Effector memory CD8-positive, alpha-beta T cell (primary cell): ENCODE results near the gene EIF5A.

Source experiments
- ATAC-seq: fragments of 150-1000 bp; cut with Tn5 transposase; replicated peaks from 2 replicates; pipeline ENCODE4 v1.10.0; 2021; ENCODE audit warnings: mild to moderate bottlenecking, moderate library complexity
- DNase-seq, 3 experiments: peaks; one replicate each; pipeline ENCODE4 v3.0.0; 2021
- H3K27ac Mint-ChIP-seq, 2 donors: one replicate each; pipeline ENCODE4 v1.8.0; 2022; ENCODE audit warnings: mild to moderate bottlenecking in 2 of 2, mixed read lengths in 2 of 2, moderate library complexity in 2 of 2
- H3K27me3 Mint-ChIP-seq, 2 donors: one replicate each; pipeline ENCODE4 v1.8.0; 2022; ENCODE audit warnings: mixed read lengths in 2 of 2
- H3K36me3 Mint-ChIP-seq: one replicate; pipeline ENCODE4 v1.8.0; 2022; ENCODE audit warnings: mild to moderate bottlenecking, moderate library complexity, mixed read lengths; ENCODE audit not compliant: insufficient read depth
- H3K4me1 Mint-ChIP-seq, 2 donors: one replicate each; pipeline ENCODE4 v1.8.0; 2022; ENCODE audit warnings: low read depth in 2 of 2, mixed read lengths in 2 of 2
- H3K4me3 Mint-ChIP-seq, 2 donors: one replicate each; pipeline ENCODE4 v1.8.0; 2022; ENCODE audit warnings: mild to moderate bottlenecking in 2 of 2, mixed read lengths in 2 of 2, moderate library complexity in 2 of 2
- H3K9me3 Mint-ChIP-seq, 2 donors: one replicate each; pipeline ENCODE4 v1.8.0; 2022; ENCODE audit warnings: mixed read lengths in 2 of 2

The EIF5A gene

DNA sequence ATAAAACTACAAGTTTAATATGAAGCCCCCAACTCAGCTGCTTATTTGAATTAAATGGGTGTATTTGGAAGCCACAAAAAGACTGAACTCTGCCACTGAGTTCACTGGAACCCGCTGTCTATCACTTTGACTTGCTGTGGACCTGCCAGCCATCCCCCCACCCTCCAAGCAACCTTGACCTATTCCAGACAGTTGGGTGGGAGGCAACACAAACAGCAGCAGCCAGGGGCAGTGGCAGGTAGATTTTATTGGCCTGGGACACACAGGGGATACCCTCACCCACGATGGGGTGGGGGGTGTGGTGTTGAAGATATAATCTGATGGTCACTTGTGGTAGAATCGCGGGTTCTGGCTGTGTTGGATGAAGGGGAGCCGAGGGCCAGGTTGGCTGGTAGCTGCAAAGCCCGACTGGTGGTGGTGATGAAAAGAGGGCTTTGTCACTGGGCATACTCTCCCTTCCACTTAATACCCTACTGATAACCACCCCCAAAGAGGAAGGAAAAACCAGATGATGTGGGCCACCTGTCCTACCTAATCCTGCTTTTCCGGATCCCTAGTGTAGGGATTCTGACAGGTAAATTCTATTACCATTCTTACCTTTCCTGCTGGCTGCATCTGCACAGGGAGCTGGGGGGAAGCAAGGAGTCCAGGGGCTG is 5.1 kb downstream of the EIF5A start:
- H3K36me3 Mint-ChIP-seq, result peaks cover 81% of the 10 kb centered on the region

DNA sequence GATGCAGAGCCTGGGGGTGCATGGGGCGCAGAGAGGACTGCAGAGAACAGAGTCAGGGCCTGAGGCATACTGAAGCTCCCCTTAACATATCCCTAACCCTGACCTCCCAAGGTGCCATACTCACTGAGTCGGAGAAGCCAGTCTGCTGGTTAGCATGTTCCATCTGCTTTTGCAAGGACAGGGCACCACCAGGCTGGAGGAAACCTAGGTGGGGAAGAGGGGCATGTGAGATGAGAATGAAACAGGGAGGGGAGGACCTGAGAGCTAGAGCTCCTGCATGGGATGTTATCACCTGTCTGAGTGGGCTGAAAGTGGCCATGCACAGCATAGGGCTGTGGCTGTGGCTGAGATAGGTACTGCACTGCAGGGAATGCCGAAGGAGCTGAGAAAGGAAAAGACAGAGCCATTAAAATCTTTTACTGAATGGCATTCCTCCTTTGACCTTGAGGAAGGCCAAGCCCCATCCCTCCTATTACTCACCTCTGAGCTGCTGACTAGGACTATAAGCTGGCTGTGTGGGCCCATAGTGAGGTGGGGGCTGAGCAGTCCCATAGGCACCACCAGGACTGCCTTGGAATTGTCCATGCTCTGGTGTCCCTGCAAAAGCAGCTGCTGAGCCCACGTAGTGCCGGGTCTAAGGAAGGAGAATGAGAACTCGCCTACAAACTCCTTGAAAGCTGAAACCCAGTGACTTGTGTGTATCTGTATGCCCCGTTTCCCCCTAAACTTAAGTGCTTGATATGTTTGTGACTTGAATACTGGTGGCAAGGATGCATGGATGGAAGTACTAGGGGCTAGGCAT is 5.9 kb downstream of the EIF5A start:
- DNase-seq (no peak), ATAC-seq (no peak)
- no peaks in the 10 kb centered on the region for H3K27me3 Mint-ChIP-seq
- H3K4me1 Mint-ChIP-seq, result peaks cover 57 to 65% of the 10 kb centered on the region in 2 donors
- no peaks in the 10 kb centered on the region for H3K9me3 Mint-ChIP-seq
- peak overlapping the region; percentile 96 for H3K27ac Mint-ChIP-seq
- peaks cover 78% of the 10 kb centered on the region for H3K36me3 Mint-ChIP-seq
- peak overlapping the region; percentile 33 to 90 for H3K4me3 Mint-ChIP-seq

More for the DNA sequence above, 5.1 kb downstream of the EIF5A start:
- no peaks in the 10 kb centered on the region for H3K27me3 Mint-ChIP-seq
- peak overlapping the region; percentile 96 for H3K27ac Mint-ChIP-seq
- DNase-seq, result no peak
- no peak for ATAC-seq
- peaks cover 57 to 65% of the 10 kb centered on the region in 2 donors for H3K4me1 Mint-ChIP-seq
- H3K9me3 Mint-ChIP-seq, result no peaks in the 10 kb centered on the region
- H3K4me3 Mint-ChIP-seq, result peak overlapping the region; percentile 13 to 90

DNA sequence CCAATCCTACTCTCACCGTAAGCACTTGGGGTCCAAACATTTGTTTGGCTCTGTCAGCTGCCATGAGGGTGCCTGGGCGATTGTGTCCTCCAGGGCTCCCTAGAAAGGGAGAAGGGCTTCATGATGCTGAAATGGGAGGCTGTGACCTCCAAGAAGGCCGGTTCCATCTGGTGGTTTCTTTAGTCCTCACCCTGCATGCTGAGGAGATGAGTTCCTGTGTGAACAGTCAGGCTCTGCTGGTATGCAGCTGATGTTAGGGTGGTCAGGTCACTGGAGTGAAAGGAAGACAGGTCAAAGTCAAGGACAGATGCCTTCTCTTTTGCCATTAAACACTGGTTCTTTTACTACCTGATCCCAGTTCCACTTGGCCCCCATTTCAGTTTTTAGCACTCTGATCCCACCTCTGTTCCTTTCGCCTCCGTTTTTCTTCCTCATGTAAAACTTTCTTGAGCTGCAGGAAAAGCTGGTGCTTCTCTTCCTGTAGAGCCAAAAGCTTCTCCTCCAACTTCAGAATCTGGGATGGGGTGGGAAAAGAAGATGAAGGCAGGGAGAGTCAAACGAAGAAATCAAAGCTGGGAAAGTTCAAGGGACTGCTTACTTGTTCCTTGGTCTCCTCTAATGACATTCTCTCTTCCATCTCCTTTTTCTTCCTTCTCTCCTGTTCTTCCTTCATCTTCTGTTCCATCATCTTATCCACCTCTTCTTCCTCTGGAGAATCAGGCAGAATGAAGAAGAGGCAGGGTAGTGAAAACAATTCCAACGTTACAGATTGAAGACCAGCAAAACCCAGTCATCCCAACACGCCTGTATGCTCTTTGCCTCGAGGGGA is 6.7 kb downstream of the EIF5A start:
- H3K36me3 Mint-ChIP-seq, result peaks cover 70% of the 10 kb centered on the region

DNA sequence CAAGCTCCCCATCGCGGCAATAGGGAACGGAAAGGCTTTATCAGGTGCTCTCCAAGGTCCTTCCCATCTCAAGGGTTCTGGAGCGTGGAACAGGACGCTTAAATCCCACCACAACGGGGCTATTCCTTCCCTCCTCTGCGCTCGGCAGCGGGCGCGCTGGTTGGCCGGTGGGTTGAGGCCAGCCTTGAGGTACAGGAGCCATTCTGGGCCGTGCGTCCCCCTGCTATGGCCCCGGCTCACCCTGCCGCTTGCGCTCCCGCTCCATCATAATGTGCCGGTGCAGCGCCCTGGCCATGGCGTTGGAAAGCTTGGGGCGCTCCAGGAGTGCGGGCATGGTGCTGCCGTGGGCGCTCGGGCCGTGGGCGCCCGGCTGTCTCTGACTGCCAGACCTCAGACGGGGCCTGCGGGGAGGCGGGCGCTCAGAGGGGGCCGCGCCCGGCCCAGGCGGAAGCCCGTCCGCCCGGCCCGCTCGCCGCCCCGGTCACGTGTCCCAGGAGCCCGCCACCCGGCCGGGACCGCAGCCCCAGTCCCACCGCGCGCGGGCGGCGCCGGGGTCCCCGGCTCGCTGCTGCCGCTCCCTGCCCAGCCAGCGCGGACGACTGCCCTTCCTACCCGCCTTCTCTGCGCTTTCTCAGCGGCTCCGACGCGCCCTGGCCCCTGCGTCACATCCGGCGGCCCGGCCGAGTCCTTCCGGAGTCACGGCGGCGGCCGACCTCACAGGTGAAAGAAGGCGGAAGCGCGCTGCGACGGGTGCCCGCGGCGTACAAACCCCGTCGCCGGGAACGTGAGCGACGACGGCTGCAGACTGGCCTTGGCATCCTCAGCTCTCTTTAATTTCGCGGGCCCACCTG is 7.5 kb downstream of the EIF5A start, which contains the start of gene GPS2:
GPS2 (minus strand) TSS at position 642 of the 851 bp plus-strand sequence; CDS start at position 334, 308 bp downstream.
- Mint-ChIP-seq H3K4me1 (peaks cover 44 to 51% of the 10 kb centered on the region in 2 donors), H3K27ac (peak within 1 kb of the TSS; percentile 96), H3K36me3 (peaks cover 62% of the 10 kb centered on the region), H3K4me3 (peak within 1 kb of the TSS; percentile 90 to 93), H3K27me3 (no peaks in the 10 kb centered on the region), H3K9me3 (no peaks in the 10 kb centered on the region)
- DNase-seq, result peak; percentile 93 to 95 (median 93)
- peak; percentile 91 for ATAC-seq

More for the DNA sequence above, 6.7 kb downstream of the EIF5A start:
- ATAC-seq (no peak), DNase-seq (no peak)
- H3K27me3 Mint-ChIP-seq, result no peaks in the 10 kb centered on the region
- peaks cover 51 to 59% of the 10 kb centered on the region in 2 donors for H3K4me1 Mint-ChIP-seq
- H3K9me3 Mint-ChIP-seq, result no peaks in the 10 kb centered on the region
- peak overlapping the region; percentile 96 for H3K27ac Mint-ChIP-seq
- H3K4me3 Mint-ChIP-seq, result peak overlapping the region; percentile 90 to 93

DNA sequence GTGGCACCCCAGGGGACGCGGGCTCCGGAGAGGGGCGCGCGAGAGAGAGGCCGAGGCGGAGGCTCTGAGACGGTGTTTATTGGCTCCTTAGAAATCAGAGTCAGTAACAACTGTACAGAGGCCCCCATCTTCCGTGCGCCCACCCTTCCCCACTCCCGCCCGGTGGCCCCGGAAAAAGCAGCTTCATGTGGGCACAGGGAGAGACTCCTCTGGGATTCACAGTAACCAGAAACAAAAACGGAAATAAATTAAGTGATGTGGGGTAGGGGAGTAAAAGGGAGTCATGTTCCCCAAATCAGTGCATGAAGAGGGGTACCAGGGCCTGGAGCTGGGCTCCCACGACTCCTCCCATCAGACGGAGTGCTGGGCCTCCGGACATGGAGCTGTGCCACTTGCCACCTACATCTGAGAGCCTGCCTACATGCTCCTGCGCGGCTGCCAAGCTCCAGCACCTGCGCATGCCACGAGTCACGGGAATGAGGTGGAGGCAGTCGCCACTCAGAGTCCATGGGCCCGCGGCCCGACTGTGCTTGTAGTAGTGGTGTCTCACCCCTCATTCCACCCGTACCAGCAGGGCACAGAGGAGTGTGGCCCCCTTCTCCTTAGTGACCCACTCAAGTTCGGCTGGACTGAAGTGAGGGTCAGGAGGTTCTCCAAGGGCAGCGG is 8.3 kb downstream of the EIF5A start:
- peak overlapping the region; percentile 96 for H3K27ac Mint-ChIP-seq
- ATAC-seq (no peak), DNase-seq (no peak)
- H3K27me3 Mint-ChIP-seq, result no peaks in the 10 kb centered on the region
- H3K9me3 Mint-ChIP-seq, result no peaks in the 10 kb centered on the region
- peaks cover 37 to 43% of the 10 kb centered on the region in 2 donors for H3K4me1 Mint-ChIP-seq
- H3K4me3 Mint-ChIP-seq, result peak overlapping the region; percentile 90 to 93
- H3K36me3 Mint-ChIP-seq, result peaks cover 60% of the 10 kb centered on the region

DNA sequence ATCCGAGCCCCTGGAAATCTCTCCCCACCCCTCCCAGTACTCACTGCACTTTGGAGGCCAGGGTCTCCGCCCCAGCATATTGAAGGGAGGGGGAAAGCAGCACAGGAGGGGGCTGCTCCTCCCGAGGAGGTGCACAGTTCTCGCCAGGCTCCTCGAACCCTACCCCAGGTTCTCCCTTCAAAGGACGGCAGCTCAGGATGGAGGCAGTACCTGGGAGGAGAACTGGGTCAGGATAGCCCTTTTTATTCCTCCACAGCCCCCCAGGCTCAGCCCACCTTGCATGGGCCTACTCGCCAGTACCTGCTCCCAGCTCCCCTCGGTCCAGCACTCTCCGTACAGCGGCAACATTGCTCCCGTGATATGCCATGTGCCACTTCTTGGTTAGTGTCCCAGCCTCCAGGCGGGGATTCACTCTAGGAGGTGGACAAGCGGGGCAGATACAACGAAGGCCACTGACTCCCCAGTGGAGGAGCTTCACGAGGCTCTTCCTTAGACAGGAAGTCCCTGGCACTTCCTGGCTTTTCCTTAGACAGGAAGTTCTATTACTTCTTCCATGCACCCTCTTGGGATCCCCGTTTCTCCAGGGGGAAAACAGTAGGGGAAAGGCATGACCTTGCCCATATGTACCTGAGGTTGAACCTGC is 9.9 kb downstream of the EIF5A start:
- no peak for ATAC-seq
- Mint-ChIP-seq H3K27me3 (no peaks in the 10 kb centered on the region), H3K27ac (peak overlapping the region in 1 of 2 donors; percentile 85), H3K36me3 (peaks cover 55% of the 10 kb centered on the region), H3K9me3 (no peaks in the 10 kb centered on the region), H3K4me1 (peaks cover 26 to 34% of the 10 kb centered on the region in 2 donors), H3K4me3 (peak overlapping the region in 1 of 2 donors; percentile 65)
- DNase-seq, result no peak

DNA sequence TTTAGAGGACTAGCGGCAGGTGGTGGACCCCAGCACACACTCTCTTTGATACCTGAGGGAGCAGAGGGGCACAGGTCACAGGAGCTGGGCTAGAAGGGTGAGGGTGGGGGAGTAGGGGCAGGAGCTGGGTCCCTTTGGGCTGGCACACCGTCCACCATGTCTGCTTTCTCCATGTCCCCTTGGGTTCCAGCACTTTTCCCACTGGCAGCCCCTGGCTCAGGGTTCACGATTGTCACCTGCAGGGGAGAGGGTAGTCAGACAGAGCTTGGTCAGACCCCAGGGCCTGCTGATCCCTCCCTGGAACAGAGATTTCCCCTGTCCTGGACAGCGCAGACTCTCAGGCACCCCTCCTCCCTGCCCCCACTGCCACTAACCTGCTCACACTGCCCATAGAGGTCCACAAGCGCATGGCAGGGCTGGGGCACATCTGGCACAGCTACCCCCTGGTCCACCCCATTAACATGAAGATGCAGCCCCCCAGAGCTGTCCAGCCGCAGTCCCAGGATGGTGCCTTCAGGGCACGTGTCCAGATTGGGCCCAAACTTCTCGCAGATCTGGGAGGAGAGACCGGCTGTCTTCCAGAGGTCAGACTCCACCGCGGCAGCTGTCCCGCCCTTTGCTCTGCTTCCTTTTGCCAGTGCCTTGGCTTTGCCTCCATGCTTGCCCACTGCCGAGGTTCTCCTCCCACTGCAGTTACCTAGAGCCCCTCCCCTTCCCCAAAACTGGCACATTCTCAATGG is 10.9 kb downstream of the EIF5A start:
- peak overlapping the region in 1 of 2 donors; percentile 85 for H3K27ac Mint-ChIP-seq
- H3K4me1 Mint-ChIP-seq, result peaks cover 18 to 24% of the 10 kb centered on the region in 2 donors
- H3K9me3 Mint-ChIP-seq, result no peaks in the 10 kb centered on the region
- H3K36me3 Mint-ChIP-seq, result peaks cover 45% of the 10 kb centered on the region
- H3K27me3 Mint-ChIP-seq, result no peaks in the 10 kb centered on the region
- no peak overlapping the region for H3K4me3 Mint-ChIP-seq
- no peak for DNase-seq
- no peak for ATAC-seq

DNA sequence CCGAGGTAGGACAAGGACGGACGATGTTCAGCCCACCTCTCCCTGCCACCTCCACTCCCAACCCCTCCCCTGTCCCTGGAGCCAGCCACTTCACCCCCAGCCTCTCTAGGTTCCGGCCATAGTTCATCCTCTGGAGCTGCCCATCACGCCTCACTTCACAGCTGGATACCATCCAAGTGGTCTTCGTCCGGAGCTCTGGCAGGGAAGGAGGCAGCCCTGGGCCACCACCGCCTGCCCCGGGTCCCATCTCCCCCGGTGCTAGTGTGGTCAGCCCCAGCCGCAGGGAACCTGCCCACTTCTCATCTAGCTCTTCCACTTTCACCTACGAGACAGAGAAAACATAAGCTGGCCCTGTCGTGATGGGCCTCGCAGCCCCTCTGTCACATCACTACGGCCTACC is 14.0 kb downstream of the EIF5A start:
- DNase-seq (no peak), ATAC-seq (no peak)
- H3K9me3 Mint-ChIP-seq, result no peaks in the 10 kb centered on the region
- H3K36me3 Mint-ChIP-seq, result peaks cover 21% of the 10 kb centered on the region
- no peaks in the 10 kb centered on the region for H3K27me3 Mint-ChIP-seq
- peaks cover 5 to 6% of the 10 kb centered on the region in 2 donors for H3K4me1 Mint-ChIP-seq
- no peak overlapping the region for H3K27ac Mint-ChIP-seq
- H3K4me3 Mint-ChIP-seq, result no peak overlapping the region

DNA sequence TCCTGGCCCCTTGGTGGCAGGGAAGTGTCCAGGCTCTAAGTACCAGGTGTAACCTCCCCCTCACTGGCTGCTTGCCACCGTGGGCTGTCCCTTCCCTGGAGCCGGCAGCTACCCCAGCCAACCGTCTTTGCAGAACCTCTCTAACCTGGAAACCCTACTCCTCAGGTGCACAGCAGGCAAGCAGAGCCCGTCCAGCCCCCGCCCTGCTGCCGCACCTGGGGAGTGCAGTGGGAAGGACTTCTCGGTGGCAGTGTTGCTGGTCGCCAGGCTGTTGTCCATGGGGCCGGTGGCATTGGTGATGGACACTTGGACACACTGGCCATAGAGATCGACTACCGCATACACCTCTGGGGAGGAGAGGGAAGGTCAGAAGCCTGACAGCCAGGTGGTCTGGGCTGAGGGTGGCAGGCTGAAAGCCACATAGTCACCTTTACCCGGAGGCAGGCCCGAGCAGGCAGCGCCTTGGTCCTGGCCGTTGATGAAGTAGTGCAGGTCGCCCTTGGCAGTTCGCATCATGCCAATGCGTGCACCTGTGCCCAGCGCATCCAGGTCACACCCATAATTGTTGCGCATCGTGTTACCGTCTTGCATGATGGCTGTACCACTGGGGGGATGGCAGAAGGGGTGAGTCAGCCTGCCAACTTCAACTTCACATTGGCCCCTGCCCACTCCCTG is 15.2 kb downstream of the EIF5A start:
- H3K4me3 Mint-ChIP-seq, result no peak overlapping the region
- no peak for DNase-seq
- no peaks in the 10 kb centered on the region for H3K27me3 Mint-ChIP-seq
- H3K4me1 Mint-ChIP-seq, result peaks cover 5 to 7% of the 10 kb centered on the region in 2 donors
- no peak overlapping the region for H3K27ac Mint-ChIP-seq
- H3K9me3 Mint-ChIP-seq, result no peaks in the 10 kb centered on the region
- H3K36me3 Mint-ChIP-seq, result peaks cover 20% of the 10 kb centered on the region
- ATAC-seq, result no peak

DNA sequence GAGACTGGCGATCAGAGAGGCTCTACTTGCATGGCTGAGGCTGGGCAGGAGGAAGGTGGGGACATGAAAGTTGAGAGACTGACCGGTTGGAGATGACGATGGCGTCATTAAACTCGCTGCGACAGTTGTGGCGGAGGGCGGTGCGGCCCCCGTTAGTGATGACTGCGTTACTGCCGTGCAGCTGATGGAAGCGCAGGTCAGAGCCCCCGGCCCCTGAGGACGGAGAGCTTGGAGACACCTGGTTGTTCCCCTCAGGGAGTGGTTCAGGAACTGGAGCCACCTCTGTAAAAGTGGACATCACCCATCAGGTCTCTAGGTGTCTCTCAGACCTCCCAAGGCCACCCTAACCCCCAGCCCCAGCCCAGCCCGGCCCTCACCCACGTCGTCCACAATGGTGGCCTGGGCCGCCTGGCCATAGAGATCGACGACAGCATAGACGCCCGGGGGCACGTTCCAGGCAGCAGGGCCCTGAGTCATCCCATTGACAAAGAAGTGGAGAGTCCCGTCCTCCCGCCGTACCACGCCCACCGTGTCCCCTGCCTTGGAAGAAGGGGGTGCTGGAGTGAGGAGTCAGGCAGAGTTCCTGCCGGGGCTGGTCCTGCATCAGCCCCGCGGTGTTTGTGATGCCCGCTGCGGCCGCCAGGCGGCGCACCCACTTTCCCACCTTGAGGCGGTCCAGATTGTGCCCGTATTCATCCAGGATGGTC is 16.5 kb downstream of the EIF5A start:
- Mint-ChIP-seq H3K4me3 (no peak overlapping the region), H3K36me3 (peaks cover 23% of the 10 kb centered on the region), H3K27me3 (no peaks in the 10 kb centered on the region), H3K9me3 (no peaks in the 10 kb centered on the region), H3K27ac (peak overlapping the region in 1 of 2 donors; percentile 49), H3K4me1 (peaks cover 16 to 19% of the 10 kb centered on the region in 2 donors)
- DNase-seq (peak; percentile 65 to 79 (median 66)), ATAC-seq (peak; percentile 47)
